ENCODE measurements around the gene ATP10A.
"Not testable (repeated sequence)": the region's sequence is repeated elsewhere in the genome, so short reads cannot be mapped to it uniquely, and the experiment has no call there.

The ATP10A gene

DNA sequence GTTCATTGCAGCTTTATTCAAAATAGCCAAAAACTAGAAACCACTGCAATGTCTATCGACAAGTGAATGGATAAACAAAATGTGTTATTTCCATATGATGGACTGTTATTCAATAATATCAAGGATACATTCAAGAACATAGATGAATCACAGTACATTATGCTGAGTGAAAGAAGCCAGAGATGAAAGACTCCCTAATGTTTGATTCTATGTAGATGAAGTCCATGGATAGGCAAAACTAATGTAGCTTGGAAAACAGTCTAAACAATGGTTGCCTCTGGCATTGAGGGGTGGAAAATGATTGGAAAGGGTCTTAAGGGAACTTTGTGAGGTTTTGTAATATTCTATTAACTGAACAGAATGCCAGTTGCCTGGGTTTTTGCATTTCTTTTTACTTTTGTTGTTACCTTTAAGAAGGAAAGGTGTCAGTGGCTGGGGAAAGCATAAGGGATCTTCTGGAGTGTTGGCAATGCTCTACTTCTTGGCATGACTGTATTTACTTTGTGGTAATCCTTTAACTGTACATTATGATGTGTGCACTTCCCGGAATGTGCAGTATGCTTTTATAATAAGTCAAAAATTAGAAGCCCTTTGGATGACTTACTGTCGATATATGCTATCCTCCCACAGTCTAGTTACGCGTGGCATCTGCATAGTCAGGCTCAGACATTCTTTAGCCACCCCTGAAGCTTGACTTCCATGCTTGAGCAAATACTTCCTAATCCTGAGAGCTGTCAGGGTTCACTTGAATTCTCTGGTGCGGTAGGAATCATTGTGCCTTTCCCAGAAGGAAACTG, 20.5 kb upstream of the ATP10A start:
- H3K4me3 ChIP-seq (ENCODE audit: low read length) = no peak overlapping the region
- no peaks in the 10 kb centered on the region for H3K27me3 ChIP-seq (ENCODE audit: control insufficient read depth, insufficient read depth, low read length)
- WGBS (ENCODE audit: insufficient coverage, insufficient read length) = no CpG with 5 or more reads among the region's 6 CpGs
- H3K27ac ChIP-seq (ENCODE audit: low read length) = no peak overlapping the region
- no peak for DNase-seq (ENCODE audit: low read depth, low spot score)
- H3K9me3 ChIP-seq (ENCODE audit: control insufficient read depth, insufficient read depth, low read length) = no peaks in the 10 kb centered on the region
- H3K36me3 ChIP-seq (ENCODE audit: control insufficient read depth, insufficient read depth, low read length) = no peaks in the 10 kb centered on the region
- H3K4me1 ChIP-seq (ENCODE audit: control insufficient read depth, insufficient read depth, low read length) = no peaks in the 10 kb centered on the region

DNA sequence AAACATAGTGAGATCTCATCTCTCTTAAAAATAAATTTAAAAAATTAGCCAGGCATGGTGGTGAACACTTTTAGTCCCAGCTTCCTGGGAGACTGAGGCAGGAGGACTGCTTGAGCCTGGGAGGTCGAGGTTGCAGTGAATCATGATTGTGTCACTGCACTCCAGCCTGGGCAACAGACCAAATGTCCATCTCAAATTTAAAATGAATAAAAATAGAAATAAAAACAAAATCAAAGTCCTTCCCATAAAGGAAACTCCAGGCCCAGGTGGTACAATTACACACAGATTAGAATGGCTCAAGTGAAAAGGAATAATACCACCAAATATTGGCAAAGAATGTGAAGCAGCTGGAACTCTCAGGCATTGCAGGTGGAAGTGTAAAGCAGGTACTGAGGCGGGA, 19.3 kb upstream of the ATP10A start:
- H3K4me3 ChIP-seq (ENCODE audit: low read length) = no peak overlapping the region
- no peaks in the 10 kb centered on the region for H3K9me3 ChIP-seq (ENCODE audit: control insufficient read depth, insufficient read depth, low read length)
- H3K4me1 ChIP-seq (ENCODE audit: control insufficient read depth, insufficient read depth, low read length) = no peaks in the 10 kb centered on the region
- no peaks in the 10 kb centered on the region for H3K27me3 ChIP-seq (ENCODE audit: control insufficient read depth, insufficient read depth, low read length)
- WGBS (ENCODE audit: insufficient coverage, insufficient read length) = no CpG with 5 or more reads among the region's 2 CpGs
- H3K27ac ChIP-seq (ENCODE audit: low read length) = no peak overlapping the region
- H3K36me3 ChIP-seq (ENCODE audit: control insufficient read depth, insufficient read depth, low read length) = no peaks in the 10 kb centered on the region
- no peak for DNase-seq (ENCODE audit: low read depth, low spot score)

GRCh38 chr15:25880877-25881276, 17.8 kb upstream of the ATP10A start:
- H3K36me3 ChIP-seq (ENCODE audit: control insufficient read depth, insufficient read depth, low read length); H3K27ac ChIP-seq (ENCODE audit: low read length); H3K9me3 ChIP-seq (ENCODE audit: control insufficient read depth, insufficient read depth, low read length); DNase-seq (ENCODE audit: low read depth, low spot score); H3K27me3 ChIP-seq (ENCODE audit: control insufficient read depth, insufficient read depth, low read length); H3K4me3 ChIP-seq (ENCODE audit: low read length); H3K4me1 ChIP-seq (ENCODE audit: control insufficient read depth, insufficient read depth, low read length): not testable (repeated sequence)
- no CpG with 5 or more reads among the region's 6 CpGs for WGBS (ENCODE audit: insufficient coverage, insufficient read length)

- no peak overlapping the region for H3K4me3 ChIP-seq (ENCODE audit: low read length)
- H3K36me3 ChIP-seq (ENCODE audit: control insufficient read depth, insufficient read depth, low read length) = no peaks in the 10 kb centered on the region
- H3K27ac ChIP-seq (ENCODE audit: low read length) = no peak overlapping the region
- no peak for DNase-seq (ENCODE audit: low read depth, low spot score)
- H3K4me1 ChIP-seq (ENCODE audit: control insufficient read depth, insufficient read depth, low read length) = no peaks in the 10 kb centered on the region
- WGBS (ENCODE audit: insufficient coverage, insufficient read length) = no CpG with 5 or more reads among the region's 1 CpG
- H3K9me3 ChIP-seq (ENCODE audit: control insufficient read depth, insufficient read depth, low read length) = no peaks in the 10 kb centered on the region
- H3K27me3 ChIP-seq (ENCODE audit: control insufficient read depth, insufficient read depth, low read length) = no peaks in the 10 kb centered on the region
Observed at GRCh38 chr15:25880411-25880810, 17.3 kb upstream of the ATP10A start.

DNA sequence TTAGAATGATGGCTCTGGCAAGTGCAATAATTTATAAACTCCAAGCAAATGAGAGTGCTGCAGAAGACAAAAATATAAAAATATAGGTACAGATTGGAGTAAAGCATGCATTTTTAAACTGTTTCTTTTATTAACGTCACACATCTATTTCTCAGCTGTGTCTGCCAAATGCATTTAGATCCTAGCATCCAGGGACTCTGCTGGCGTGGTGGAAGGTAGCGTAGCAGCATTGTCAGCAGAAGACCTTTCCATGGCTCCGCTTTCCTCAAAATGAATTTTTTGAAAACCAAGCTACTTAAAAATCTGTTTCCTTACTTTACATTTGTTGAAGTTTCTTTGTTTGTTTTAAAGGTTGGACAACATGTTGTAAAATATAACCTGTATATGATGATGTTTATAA, 16.3 kb upstream of the ATP10A start:
- no peak for DNase-seq (ENCODE audit: low read depth, low spot score)
- Histone ChIP-seq H3K4me3 (ENCODE audit: low read length) (no peak overlapping the region), H3K4me1 (ENCODE audit: control insufficient read depth, insufficient read depth, low read length) (no peaks in the 10 kb centered on the region), H3K9me3 (ENCODE audit: control insufficient read depth, insufficient read depth, low read length) (no peaks in the 10 kb centered on the region), H3K27me3 (ENCODE audit: control insufficient read depth, insufficient read depth, low read length) (no peaks in the 10 kb centered on the region), H3K36me3 (ENCODE audit: control insufficient read depth, insufficient read depth, low read length) (no peaks in the 10 kb centered on the region), H3K27ac (ENCODE audit: low read length) (no peak overlapping the region)
- no CpG with 5 or more reads among the region's 4 CpGs for WGBS (ENCODE audit: insufficient coverage, insufficient read length)

GRCh38 chr15:25877681-25878080, 14.6 kb upstream of the ATP10A start:
- Histone ChIP-seq H3K4me3 (ENCODE audit: low read length) (no peak overlapping the region), H3K9me3 (ENCODE audit: control insufficient read depth, insufficient read depth, low read length) (no peaks in the 10 kb centered on the region), H3K27me3 (ENCODE audit: control insufficient read depth, insufficient read depth, low read length) (no peaks in the 10 kb centered on the region), H3K4me1 (ENCODE audit: control insufficient read depth, insufficient read depth, low read length) (no peaks in the 10 kb centered on the region), H3K36me3 (ENCODE audit: control insufficient read depth, insufficient read depth, low read length) (no peaks in the 10 kb centered on the region), H3K27ac (ENCODE audit: low read length) (no peak overlapping the region)
- no peak for DNase-seq (ENCODE audit: low read depth, low spot score)
- no CpG with 5 or more reads among the region's 7 CpGs for WGBS (ENCODE audit: insufficient coverage, insufficient read length)

GRCh38 chr15:25876231-25877140, 13.4 kb upstream of the ATP10A start:
- Histone ChIP-seq H3K36me3 (ENCODE audit: control insufficient read depth, insufficient read depth, low read length) (no peaks in the 10 kb centered on the region), H3K27ac (ENCODE audit: low read length) (no peak overlapping the region), H3K27me3 (ENCODE audit: control insufficient read depth, insufficient read depth, low read length) (no peaks in the 10 kb centered on the region), H3K9me3 (ENCODE audit: control insufficient read depth, insufficient read depth, low read length) (no peaks in the 10 kb centered on the region), H3K4me3 (ENCODE audit: low read length) (no peak overlapping the region), H3K4me1 (ENCODE audit: control insufficient read depth, insufficient read depth, low read length) (no peaks in the 10 kb centered on the region)
- no peak for DNase-seq (ENCODE audit: low read depth, low spot score)
- no CpG with 5 or more reads among the region's 18 CpGs for WGBS (ENCODE audit: insufficient coverage, insufficient read length)

DNA sequence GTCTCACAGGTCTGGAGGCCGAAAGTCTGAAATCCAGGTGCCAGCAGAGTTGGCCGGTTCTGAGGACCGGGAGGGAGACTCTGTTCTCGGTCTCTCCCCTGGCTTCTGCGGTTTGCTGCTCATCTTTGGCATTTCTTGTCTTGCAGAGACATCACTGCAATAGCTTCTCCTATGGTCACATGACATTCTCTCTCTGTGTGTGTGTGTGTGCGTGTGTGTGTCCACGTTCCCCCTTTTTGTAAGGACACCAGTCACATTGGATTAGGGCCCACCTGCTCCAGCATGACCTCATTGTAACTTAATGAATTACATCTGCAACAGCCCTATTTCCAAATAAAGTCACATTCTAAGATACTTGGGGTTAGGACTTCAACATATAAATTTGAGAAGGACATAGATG, 12.4 kb upstream of the ATP10A start:
- WGBS (ENCODE audit: insufficient coverage, insufficient read length) = no CpG with 5 or more reads among the region's 7 CpGs
- Histone ChIP-seq H3K27me3 (ENCODE audit: control insufficient read depth, insufficient read depth, low read length) (no peaks in the 10 kb centered on the region), H3K4me1 (ENCODE audit: control insufficient read depth, insufficient read depth, low read length) (no peaks in the 10 kb centered on the region), H3K9me3 (ENCODE audit: control insufficient read depth, insufficient read depth, low read length) (no peaks in the 10 kb centered on the region), H3K27ac (ENCODE audit: low read length) (no peak overlapping the region), H3K4me3 (ENCODE audit: low read length) (no peak overlapping the region), H3K36me3 (ENCODE audit: control insufficient read depth, insufficient read depth, low read length) (no peaks in the 10 kb centered on the region)
- no peak for DNase-seq (ENCODE audit: low read depth, low spot score)

DNA sequence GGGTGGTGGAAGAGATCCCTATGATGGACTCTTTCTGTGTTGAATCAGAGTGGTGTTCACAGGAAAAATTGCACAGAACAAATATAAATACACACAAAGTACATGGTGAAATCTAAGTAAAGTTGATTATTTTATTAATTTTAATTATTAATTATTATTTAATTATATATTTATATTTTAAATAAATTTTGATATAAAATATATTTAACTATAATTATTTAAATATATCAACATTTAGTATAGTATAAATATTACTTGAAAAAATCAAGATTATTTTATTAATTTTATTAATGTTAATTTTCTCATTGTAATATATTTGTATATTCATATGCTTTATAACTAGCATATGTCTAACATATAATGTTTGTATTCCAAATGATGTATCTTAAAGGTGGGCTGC, 11.3 kb upstream of the ATP10A start:
- Histone ChIP-seq H3K36me3 (ENCODE audit: control insufficient read depth, insufficient read depth, low read length) (no peaks in the 10 kb centered on the region), H3K27ac (ENCODE audit: low read length) (no peak overlapping the region), H3K27me3 (ENCODE audit: control insufficient read depth, insufficient read depth, low read length) (no peaks in the 10 kb centered on the region), H3K9me3 (ENCODE audit: control insufficient read depth, insufficient read depth, low read length) (no peaks in the 10 kb centered on the region), H3K4me3 (ENCODE audit: low read length) (no peak overlapping the region), H3K4me1 (ENCODE audit: control insufficient read depth, insufficient read depth, low read length) (no peaks in the 10 kb centered on the region)
- no peak for DNase-seq (ENCODE audit: low read depth, low spot score)

DNA sequence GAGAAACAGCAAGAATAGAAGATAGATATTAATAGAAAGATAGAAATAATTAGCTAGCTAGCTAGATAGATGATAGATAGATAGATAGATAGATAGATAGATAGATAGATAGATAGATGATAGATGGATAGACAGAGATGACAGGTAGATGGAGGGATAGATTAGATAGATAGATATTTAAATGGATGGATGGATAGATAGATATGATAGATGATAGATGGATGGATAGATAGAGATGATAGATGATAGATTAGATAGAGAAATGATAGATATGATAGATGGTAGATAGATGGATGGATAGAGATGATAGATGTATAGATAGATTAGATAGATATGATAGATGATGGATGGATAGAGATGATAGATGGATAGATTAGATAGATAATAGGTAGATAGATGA, 8.3 kb upstream of the ATP10A start:
- H3K4me3 ChIP-seq (ENCODE audit: low read length) = no peak overlapping the region
- no peaks in the 10 kb centered on the region for H3K27me3 ChIP-seq (ENCODE audit: control insufficient read depth, insufficient read depth, low read length)
- H3K36me3 ChIP-seq (ENCODE audit: control insufficient read depth, insufficient read depth, low read length) = no peaks in the 10 kb centered on the region
- no peaks in the 10 kb centered on the region for H3K4me1 ChIP-seq (ENCODE audit: control insufficient read depth, insufficient read depth, low read length)
- no peak for DNase-seq (ENCODE audit: low read depth, low spot score)
- no peak overlapping the region for H3K27ac ChIP-seq (ENCODE audit: low read length)
- H3K9me3 ChIP-seq (ENCODE audit: control insufficient read depth, insufficient read depth, low read length) = no peaks in the 10 kb centered on the region
